Activated CD4-positive, alpha-beta T cell treated with anti-CD3 and anti-CD28 coated beads for 36 hours (primary cell): ENCODE results near the gene NCCRP1. TPM values are rescaled to one million over a fixed set of nuclear protein-coding genes. Genes with fewer than 3 reads are reported as not detected.

Source experiments
- ATAC-seq: fragments of 200-7000 bp; cut with Tn5 transposase; one replicate; pipeline ENCODE4 v1.10.0; 2021; ENCODE audit warnings: mild to moderate bottlenecking, moderate library complexity
- CTCF ChIA-PET: fragments of 350-600 bp; sonication (Branson Sonifier 250); formaldehyde crosslinking; loops from one replicate; lab custom pipeline; 2021; ENCODE audit warnings: antibody characterized with exemption; lab: Charles Lee
- POLR2A ChIA-PET: fragments of 350-600 bp; sonication (Branson Sonifier 250); formaldehyde crosslinking; loops from one replicate; lab custom pipeline; 2021; ENCODE audit warnings: antibody characterized with exemption, inconsistent platforms; lab: Charles Lee
- DNase-seq: peaks from one replicate; pipeline ENCODE4 v3.0.0-alpha.2; 2020
- H3K27ac Mint-ChIP-seq: one replicate; pipeline ENCODE4 v1.8.0; 2021; ENCODE audit warnings: mixed read lengths
- H3K27me3 Mint-ChIP-seq: one replicate; pipeline ENCODE4 v1.8.0; 2021; ENCODE audit warnings: mixed read lengths
- H3K36me3 Mint-ChIP-seq: one replicate; pipeline ENCODE4 v1.8.0; 2021; ENCODE audit warnings: low read depth, mixed read lengths
- H3K4me1 Mint-ChIP-seq: one replicate; pipeline ENCODE4 v1.8.0; 2021; ENCODE audit warnings: mixed read lengths
- H3K4me3 Mint-ChIP-seq: one replicate; pipeline ENCODE4 v1.8.0; 2021; ENCODE audit warnings: mild to moderate bottlenecking, moderate library complexity, mixed read lengths
- H3K9me3 Mint-ChIP-seq: one replicate; pipeline ENCODE4 v1.8.0; 2021; ENCODE audit warnings: low read depth, mixed read lengths
- intact Hi-C, 2 experiments: fragments of 100-400 bp; cut with DNase I in 1 of 2; cut with micrococcal nuclease in 1 of 2; formaldehyde crosslinking; loops; one replicate each; pipeline versions ENCODE4 v1.14.2 to v1.15.1; 2022 to 2024; cut with DNase I, micrococcal nuclease
- total RNA-seq, 2 experiments: library from RNA; stranded (reverse); gene quantifications; one replicate each; pipeline ENCODE4 v1.2.3, GENCODE V29; 2021

NCCRP1 gene
- total RNA-seq, 2 experiments from 2014 or later = not detected

DNA sequence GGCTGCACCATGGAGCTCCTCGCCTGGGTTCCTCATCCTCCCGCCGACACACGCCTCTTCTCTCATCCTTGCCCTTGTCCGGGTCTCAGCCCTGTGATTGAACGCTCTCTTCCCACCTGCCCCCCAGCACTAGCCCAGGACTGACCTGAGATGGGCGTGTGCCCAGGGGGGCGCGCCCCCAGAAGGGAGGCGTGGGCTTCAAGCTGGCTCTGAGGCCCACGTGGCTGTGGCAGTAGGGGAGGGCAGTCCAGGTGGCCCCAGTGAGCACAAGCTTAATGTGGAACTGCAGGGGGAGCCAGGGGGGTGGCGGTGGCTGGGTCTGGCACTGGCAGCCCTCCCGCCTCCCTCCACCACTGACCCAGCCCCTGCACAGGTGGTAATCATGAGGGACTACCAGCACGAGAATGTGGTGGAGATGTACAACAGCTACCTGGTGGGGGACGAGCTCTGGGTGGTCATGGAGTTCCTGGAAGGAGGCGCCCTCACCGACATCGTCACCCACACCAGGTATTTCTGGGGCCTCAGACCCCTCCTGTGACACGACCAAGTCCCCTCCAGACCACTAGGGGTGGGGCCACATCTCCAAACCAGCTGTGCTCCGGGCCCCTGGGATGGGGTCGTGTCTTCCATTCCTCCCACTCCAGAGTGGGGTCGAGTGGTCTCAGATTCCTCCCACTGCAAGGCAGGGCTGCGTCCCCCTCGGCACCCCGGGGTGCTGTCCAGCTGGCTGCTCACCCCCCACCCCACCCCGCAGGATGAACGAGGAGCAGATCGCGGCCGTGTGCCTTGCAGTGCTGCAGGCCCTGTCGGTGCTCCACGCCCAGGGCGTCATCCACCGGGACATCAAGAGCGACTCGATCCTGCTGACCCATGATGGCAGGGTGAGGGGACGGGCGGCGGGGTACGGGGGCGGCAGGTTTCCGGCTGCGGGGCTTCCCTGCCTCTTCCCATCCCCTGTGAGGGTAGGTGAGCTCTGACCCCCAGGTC is 21.9 kb upstream of the NCCRP1 start:
- H3K4me1 Mint-ChIP-seq = no peaks in the 10 kb centered on the region
- CTCF ChIA-PET = interaction anchor here (1.4 kb wide), 1 partner anchor 12 kb away, joined by 4 read pairs; no protein-coding TSS in a partner anchor
- POLR2A ChIA-PET = no interaction called here

DNA sequence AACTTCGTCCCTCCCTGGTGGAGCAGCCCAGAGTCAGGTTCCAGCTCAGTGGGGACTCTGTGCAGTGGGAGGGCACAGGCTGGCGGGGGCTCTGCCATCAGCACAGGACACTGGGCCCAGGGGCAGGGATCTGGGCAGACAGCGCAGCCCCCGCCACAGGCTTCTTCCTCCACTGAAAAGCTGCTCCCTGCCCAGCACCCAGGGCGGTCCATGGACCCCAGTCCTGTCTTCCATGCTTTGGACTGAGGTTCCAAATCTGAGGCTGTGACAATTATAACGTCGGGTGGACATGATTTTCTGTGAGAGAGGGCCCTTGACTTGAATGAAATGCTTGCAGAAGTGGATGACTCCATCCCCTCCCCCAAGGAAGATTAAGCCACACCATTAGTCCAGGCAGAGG is 21.2 kb upstream of the NCCRP1 start:
- Mint-ChIP-seq H3K36me3 (peaks cover 6% of the 10 kb centered on the region), H3K9me3 (no peaks in the 10 kb centered on the region), H3K27me3 (no peaks in the 10 kb centered on the region), H3K4me1 (no peaks in the 10 kb centered on the region), H3K27ac (no peak overlapping the region), H3K4me3 (no peak overlapping the region)
- POLR2A ChIA-PET = no interaction called here
- DNase-seq (no peak), ATAC-seq (no peak)
- CTCF ChIA-PET = interaction anchor here (0.7 to 1.4 kb wide), 2 partner anchors 11 to 448 kb away, joined by 3 to 4 read pairs; no protein-coding TSS in a partner anchor
- intact Hi-C loops = no loop called here

More for the DNA sequence above, 21.9 kb upstream of the NCCRP1 start:
- intact Hi-C loops = no loop called here
- H3K27ac Mint-ChIP-seq = no peak overlapping the region
- peaks cover 6% of the 10 kb centered on the region for H3K36me3 Mint-ChIP-seq
- H3K27me3 Mint-ChIP-seq = no peaks in the 10 kb centered on the region
- H3K9me3 Mint-ChIP-seq = no peaks in the 10 kb centered on the region
- ATAC-seq (no peak), DNase-seq (no peak)
- no peak overlapping the region for H3K4me3 Mint-ChIP-seq

DNA sequence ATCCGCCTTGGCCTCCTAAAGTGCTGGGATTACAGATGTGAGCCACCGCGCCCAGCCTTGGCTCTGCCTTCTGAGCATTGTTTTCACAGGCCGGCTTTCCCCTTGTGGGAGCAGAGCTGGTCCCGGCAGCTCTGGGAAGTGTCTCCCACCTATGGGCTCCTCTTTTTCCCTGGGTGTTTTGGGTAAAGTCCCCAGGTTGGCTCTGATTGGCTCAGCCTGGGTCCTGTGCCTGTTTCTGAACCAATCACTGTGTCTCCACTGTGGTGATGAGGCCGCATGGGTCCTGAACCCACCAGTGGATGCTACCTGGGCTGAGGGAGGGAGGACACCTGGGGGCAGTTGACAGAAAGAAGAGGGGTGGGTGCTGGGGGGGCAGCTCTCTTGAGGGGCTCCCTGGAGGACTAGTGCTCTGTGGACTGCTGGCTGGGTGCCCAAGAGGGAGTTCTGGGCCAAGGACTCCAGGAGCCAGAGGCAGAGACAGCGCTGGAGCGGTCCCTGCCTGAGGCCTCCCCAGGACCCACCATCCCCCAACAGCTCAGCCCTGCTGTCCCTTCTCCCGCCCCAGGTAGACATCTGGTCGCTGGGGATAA is 19.6 kb upstream of the NCCRP1 start:
- ATAC-seq = no peak
- POLR2A ChIA-PET = no interaction called here

DNA sequence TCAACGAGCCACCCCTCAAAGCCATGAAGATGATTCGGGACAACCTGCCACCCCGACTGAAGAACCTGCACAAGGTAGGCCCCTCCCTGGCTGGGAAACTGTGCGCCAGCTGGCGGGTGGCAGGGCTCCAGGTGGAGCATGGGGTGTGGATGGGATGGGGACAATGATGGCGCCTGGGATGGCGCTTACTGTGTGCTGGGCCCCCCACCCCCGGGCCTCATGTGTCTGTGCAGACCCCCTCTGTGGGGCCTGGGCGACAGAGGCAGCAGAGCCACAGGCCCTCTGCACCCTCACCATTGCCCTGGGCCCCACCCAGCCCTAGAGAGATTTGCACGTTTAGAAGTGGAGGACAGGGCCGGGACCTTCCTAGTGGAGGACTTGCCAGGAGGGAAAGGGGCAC is 19.0 kb upstream of the NCCRP1 start:
- ChIA-PET CTCF (no interaction called here), POLR2A (no interaction called here)
- no peak overlapping the region for H3K4me3 Mint-ChIP-seq
- ATAC-seq (no peak), DNase-seq (no peak)
- H3K4me1 Mint-ChIP-seq = no peaks in the 10 kb centered on the region
- intact Hi-C loops = no loop called here
- H3K9me3 Mint-ChIP-seq = no peaks in the 10 kb centered on the region
- H3K36me3 Mint-ChIP-seq = peaks cover 6% of the 10 kb centered on the region
- H3K27ac Mint-ChIP-seq = no peak overlapping the region
- no peaks in the 10 kb centered on the region for H3K27me3 Mint-ChIP-seq

More for the DNA sequence above, 19.6 kb upstream of the NCCRP1 start:
- Mint-ChIP-seq H3K27ac (no peak overlapping the region), H3K36me3 (peaks cover 6% of the 10 kb centered on the region), H3K4me1 (no peaks in the 10 kb centered on the region), H3K27me3 (no peaks in the 10 kb centered on the region), H3K4me3 (no peak overlapping the region), H3K9me3 (no peaks in the 10 kb centered on the region)
- no peak for DNase-seq
- intact Hi-C loops = no loop called here
- CTCF ChIA-PET = no interaction called here

DNA sequence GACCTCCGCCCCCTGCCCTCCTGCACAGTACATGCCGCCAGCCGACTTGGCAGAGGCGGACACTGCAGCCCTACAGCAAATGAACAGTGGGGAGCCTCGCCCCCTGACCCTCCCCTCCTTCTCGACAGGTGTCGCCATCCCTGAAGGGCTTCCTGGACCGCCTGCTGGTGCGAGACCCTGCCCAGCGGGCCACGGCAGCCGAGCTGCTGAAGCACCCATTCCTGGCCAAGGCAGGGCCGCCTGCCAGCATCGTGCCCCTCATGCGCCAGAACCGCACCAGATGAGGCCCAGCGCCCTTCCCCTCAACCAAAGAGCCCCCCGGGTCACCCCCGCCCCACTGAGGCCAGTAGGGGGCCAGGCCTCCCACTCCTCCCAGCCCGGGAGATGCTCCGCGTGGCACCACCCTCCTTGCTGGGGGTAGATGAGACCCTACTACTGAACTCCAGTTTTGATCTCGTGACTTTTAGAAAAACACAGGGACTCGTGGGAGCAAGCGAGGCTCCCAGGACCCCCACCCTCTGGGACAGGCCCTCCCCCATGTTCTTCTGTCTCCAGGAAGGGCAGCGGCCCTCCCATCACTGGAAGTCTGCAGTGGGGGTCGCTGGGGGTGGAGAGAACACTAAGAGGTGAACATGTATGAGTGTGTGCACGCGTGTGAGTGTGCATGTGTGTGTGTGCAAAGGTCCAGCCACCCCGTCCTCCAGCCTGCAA is 18.3 kb upstream of the NCCRP1 start:
- H3K27ac Mint-ChIP-seq = no peak overlapping the region
- peaks cover 6% of the 10 kb centered on the region for H3K36me3 Mint-ChIP-seq
- no peaks in the 10 kb centered on the region for H3K27me3 Mint-ChIP-seq
- no peaks in the 10 kb centered on the region for H3K9me3 Mint-ChIP-seq
- H3K4me3 Mint-ChIP-seq = no peak overlapping the region
- no peak for ATAC-seq
- POLR2A ChIA-PET = no interaction called here
- no peaks in the 10 kb centered on the region for H3K4me1 Mint-ChIP-seq
- CTCF ChIA-PET = no interaction called here
- no peak for DNase-seq
- intact Hi-C loops = no loop called here

DNA sequence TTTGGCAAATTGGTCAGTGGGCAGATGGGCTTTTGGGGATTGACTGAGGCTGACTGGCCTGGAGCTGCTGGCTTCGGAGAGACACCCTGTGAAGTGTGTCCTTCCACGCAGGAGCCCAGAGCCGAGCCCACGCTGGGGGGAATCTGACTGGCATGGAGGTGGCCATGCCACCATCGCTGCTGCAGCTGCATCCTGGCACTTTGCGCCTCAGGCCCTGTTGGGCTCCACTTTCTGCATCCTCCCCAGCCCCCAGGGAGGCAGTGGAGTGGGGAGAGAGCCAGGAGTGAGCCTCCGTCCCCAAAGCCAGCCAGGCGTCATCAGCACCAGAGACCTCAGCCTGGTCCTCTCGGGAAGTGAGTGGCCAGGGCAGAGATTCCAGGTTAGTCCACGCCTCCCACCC is 17.0 kb upstream of the NCCRP1 start:
- H3K27me3 Mint-ChIP-seq = no peaks in the 10 kb centered on the region
- intact Hi-C loops = no loop called here
- H3K4me3 Mint-ChIP-seq = no peak overlapping the region
- no peaks in the 10 kb centered on the region for H3K9me3 Mint-ChIP-seq
- H3K36me3 Mint-ChIP-seq = peaks cover 5% of the 10 kb centered on the region
- POLR2A ChIA-PET = no interaction called here
- DNase-seq = no peak
- ATAC-seq = no peak
- H3K27ac Mint-ChIP-seq = no peak overlapping the region
- H3K4me1 Mint-ChIP-seq = no peaks in the 10 kb centered on the region
- CTCF ChIA-PET = no interaction called here

DNA sequence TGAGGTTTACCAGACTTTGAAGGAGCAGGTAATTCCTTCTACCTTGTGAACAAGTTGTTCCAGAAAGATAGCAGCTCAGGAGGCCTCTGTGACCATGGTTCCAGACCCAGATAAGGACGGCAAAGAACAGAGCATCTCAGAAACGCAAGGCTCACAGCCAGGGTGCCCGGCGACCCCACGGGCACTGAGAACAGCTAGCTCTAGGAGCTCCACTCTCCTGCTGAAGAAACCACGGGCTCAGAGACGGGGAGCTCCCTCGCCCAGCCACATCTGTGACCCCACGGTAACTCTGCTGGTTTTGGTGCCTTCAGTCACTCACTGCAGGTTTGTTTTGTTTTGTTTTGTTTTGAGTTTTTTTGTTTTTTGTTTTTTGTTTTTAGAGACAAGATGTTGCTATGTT is 16.0 kb upstream of the NCCRP1 start:
- intact Hi-C loops = no loop called here
- Mint-ChIP-seq H3K27me3 (no peaks in the 10 kb centered on the region), H3K4me3 (no peak overlapping the region), H3K36me3 (peaks cover 5% of the 10 kb centered on the region), H3K9me3 (no peaks in the 10 kb centered on the region), H3K4me1 (no peaks in the 10 kb centered on the region), H3K27ac (no peak overlapping the region)
- no peak for ATAC-seq
- no peak for DNase-seq
- ChIA-PET CTCF (interaction anchor here (1.0 kb wide), 1 partner anchor 66 kb away, joined by 3 read pairs; no protein-coding TSS in a partner anchor), POLR2A (no interaction called here)

DNA sequence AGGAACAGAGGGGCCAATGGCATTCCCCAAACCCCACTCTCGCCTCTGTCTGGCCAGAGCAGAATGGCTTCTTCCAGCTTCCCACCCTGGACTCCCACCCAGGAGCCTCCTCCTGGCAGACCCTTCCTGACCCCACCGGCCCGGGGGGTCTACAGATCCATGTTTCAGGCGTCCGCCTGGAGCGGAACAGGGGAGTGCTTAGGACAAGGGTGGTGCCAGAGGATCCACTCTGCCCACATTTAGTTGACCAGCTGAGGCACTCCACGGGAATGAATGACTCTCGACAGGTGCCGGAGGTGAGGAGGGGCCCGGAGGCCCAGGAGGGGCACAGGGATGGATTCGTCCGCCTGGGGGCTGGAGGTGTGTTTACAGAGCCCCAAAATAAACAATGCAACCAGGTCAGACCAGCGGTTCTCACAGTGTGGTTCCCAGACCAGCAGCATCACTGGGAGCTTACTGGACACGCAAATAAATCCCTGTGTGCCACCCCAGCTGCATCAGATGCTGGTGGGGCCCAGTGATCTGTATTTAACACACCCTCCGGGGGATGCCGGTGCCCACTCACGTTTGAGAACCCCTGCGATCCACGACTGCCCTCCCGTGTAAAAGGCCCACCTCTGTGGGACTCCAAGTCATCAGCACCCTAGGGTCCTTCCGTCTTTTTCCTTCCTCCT is 15.1 kb upstream of the NCCRP1 start:
- H3K27me3 Mint-ChIP-seq = no peaks in the 10 kb centered on the region
- ATAC-seq (no peak), DNase-seq (no peak)
- POLR2A ChIA-PET = no interaction called here
- CTCF ChIA-PET = interaction anchor here (1.0 kb wide), 1 partner anchor 67 kb away, joined by 3 read pairs; no protein-coding TSS in a partner anchor
- no peaks in the 10 kb centered on the region for H3K9me3 Mint-ChIP-seq
- intact Hi-C loops = no loop called here
- no peak overlapping the region for H3K4me3 Mint-ChIP-seq
- H3K27ac Mint-ChIP-seq = no peak overlapping the region
- H3K36me3 Mint-ChIP-seq = peaks cover 5% of the 10 kb centered on the region
- no peaks in the 10 kb centered on the region for H3K4me1 Mint-ChIP-seq

DNA sequence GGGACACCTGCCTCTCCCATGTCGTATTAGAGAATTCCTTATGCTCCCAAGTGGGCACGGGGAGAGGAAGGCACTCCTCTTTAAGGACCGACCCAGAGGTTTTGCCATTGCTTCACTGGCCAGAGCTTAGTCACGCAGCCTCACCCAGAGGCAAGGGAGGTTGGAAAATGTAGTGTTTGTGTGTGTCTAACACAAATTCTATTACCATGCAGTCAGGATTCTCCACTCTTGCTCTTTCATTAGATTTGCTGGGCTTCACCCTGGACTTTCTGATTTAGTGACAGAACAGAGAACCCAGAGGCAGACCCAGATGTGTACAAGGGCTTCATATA is 14.6 kb upstream of the NCCRP1 start:
- ATAC-seq (no peak), DNase-seq (no peak)
- POLR2A ChIA-PET = no interaction called here
- H3K27ac Mint-ChIP-seq = no peak overlapping the region
- H3K4me1 Mint-ChIP-seq = no peaks in the 10 kb centered on the region
- intact Hi-C loops = no loop called here
- H3K4me3 Mint-ChIP-seq = no peak overlapping the region
- peaks cover 5% of the 10 kb centered on the region for H3K36me3 Mint-ChIP-seq
- no peaks in the 10 kb centered on the region for H3K27me3 Mint-ChIP-seq
- H3K9me3 Mint-ChIP-seq = no peaks in the 10 kb centered on the region
- CTCF ChIA-PET = interaction anchor here (0.6 kb wide), 1 partner anchor 234 kb away, joined by 3 read pairs; no protein-coding TSS in a partner anchor

DNA sequence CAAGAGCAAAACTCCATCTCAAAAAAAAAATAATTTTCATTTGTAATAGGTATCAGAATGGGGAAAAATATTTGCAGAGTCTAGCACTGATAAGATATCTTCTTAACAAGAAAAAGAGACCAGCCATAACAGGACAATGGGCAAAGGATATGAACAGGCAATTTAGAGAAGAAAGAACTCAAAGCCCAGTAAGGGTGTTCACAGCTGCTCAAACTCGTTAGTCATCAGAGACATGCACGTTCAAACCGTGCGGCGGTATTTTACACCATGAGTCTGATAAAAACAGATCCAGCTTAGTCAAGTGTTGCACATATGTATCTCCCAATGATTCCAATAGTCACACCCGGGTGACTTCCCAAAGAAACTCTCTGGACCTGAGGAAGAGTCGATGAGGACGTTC is 13.7 kb upstream of the NCCRP1 start:
- CTCF ChIA-PET = interaction anchor here (0.5 kb wide), 1 partner anchor 61 kb away, joined by 4 read pairs; no protein-coding TSS in a partner anchor
- Mint-ChIP-seq H3K27ac (no peak overlapping the region), H3K4me3 (no peak overlapping the region), H3K4me1 (no peaks in the 10 kb centered on the region), H3K9me3 (no peaks in the 10 kb centered on the region), H3K27me3 (no peaks in the 10 kb centered on the region), H3K36me3 (peaks cover 3% of the 10 kb centered on the region)
- POLR2A ChIA-PET = no interaction called here
- ATAC-seq (no peak), DNase-seq (no peak)
- intact Hi-C loops = no loop called here

DNA sequence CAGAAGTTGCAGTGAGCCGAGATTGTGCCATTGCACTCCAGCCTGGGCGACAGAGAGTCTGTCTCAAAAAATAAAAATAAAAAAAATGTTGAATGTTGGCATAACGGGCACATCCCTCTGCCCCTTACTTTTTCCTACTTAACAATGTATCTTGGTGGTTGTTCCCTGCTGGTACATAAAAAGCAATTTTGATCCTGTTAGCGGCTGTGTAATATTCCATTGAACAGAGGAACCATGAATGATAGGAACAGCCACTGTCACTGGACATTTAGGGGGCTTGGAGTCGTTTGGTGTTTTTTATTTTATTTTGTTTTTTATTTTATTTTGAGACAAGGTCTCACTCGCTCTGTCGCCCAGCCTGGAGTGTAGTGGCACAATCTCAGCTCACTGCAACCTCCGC is 10.4 kb upstream of the NCCRP1 start:
- CTCF ChIA-PET = interaction anchor here (0.9 to 1.0 kb wide), 2 partner anchors 11 to 61 kb away, joined by 4 read pairs; partner anchors contain the start of gene PAK4
- Mint-ChIP-seq H3K27me3 (peaks cover 8% of the 10 kb centered on the region), H3K9me3 (no peaks in the 10 kb centered on the region), H3K27ac (no peak overlapping the region), H3K36me3 (no peaks in the 10 kb centered on the region), H3K4me1 (no peaks in the 10 kb centered on the region), H3K4me3 (no peak overlapping the region)
- POLR2A ChIA-PET = no interaction called here
- DNase-seq (no peak), ATAC-seq (no peak)
- intact Hi-C loops = loop anchor here in 1 of 2 experiments (5.0 kb wide), 1 partner anchor 134 kb away; no protein-coding TSS in a partner anchor
